Mesendoderm (in vitro differentiated cells): ENCODE measurements around the gene ELP5.

ENCODE experiments used
- DNase-seq: peaks from one replicate; pipeline ENCODE4 v3.0.0; 2013
- H2AK5ac ChIP-seq: 2 replicates; pipeline ENCODE4 v1.6.1; 2013; ENCODE audit warnings: low read length, inconsistent platforms
- H2BK120ac ChIP-seq: 2 replicates; pipeline ENCODE4 v1.6.1; 2013; ENCODE audit warnings: low read depth, mild to moderate bottlenecking, low read length, moderate library complexity, mixed read lengths
- H2BK15ac ChIP-seq: replicated peaks from 2 replicates; pipeline ENCODE4 v1.6.1; 2013; ENCODE audit warnings: low read depth, mild to moderate bottlenecking, moderate library complexity
- H2BK5ac ChIP-seq: 2 replicates; pipeline ENCODE4 v1.6.1; 2013; ENCODE audit warnings: low read length, inconsistent platforms
- H3K18ac ChIP-seq: 2 replicates; pipeline ENCODE4 v1.6.1; 2013; ENCODE audit warnings: mild to moderate bottlenecking, low read length, mixed read lengths
- H3K23ac ChIP-seq: one replicate; pipeline ENCODE4 v1.6.1; 2013; ENCODE audit warnings: low read length
- H3K27ac ChIP-seq: 2 replicates; pipeline ENCODE4 v1.5.1; 2013; ENCODE audit warnings: low read depth, mild to moderate bottlenecking, inconsistent platforms, low read length, moderate library complexity
- H3K27me3 ChIP-seq: 2 replicates; pipeline ENCODE4 v1.6.1; 2013; ENCODE audit warnings: low read length, control low read depth, mild to moderate bottlenecking, inconsistent platforms; ENCODE audit not compliant: insufficient read depth, poor library complexity
- H3K36me3 ChIP-seq: 2 replicates; pipeline ENCODE4 v1.6.1; 2013; ENCODE audit warnings: low read length, inconsistent platforms; ENCODE audit not compliant: control insufficient read depth, insufficient read depth
- H3K4ac ChIP-seq: one replicate; pipeline ENCODE4 v1.6.1; 2013; ENCODE audit warnings: low read depth, mild to moderate bottlenecking, low read length, moderate library complexity
- H3K4me1 ChIP-seq: 2 replicates; pipeline ENCODE4 v1.6.1; 2013; ENCODE audit warnings: low read depth, low read length, inconsistent platforms; ENCODE audit not compliant: control insufficient read depth
- H3K4me2 ChIP-seq: 2 replicates; pipeline ENCODE4 v1.6.1; 2013; ENCODE audit warnings: low read length
- H3K4me3 ChIP-seq: 2 replicates; pipeline ENCODE4 v1.5.1; 2013; ENCODE audit warnings: mild to moderate bottlenecking, low read length
- H3K56ac ChIP-seq: one replicate; pipeline ENCODE4 v1.6.1; 2013; ENCODE audit warnings: low read length
- H3K79me1 ChIP-seq: 2 replicates; pipeline ENCODE4 v1.6.1; 2013; ENCODE audit warnings: low read length, inconsistent platforms
- H3K79me2 ChIP-seq: 2 replicates; pipeline ENCODE4 v1.6.1; 2013; ENCODE audit warnings: mild to moderate bottlenecking, low read length; ENCODE audit not compliant: control insufficient read depth, insufficient read depth
- H3K9ac ChIP-seq: 2 replicates; pipeline ENCODE4 v1.6.1; 2013; ENCODE audit warnings: low read length, inconsistent platforms
- H4K5ac ChIP-seq: one replicate; pipeline ENCODE4 v1.6.1; 2013; ENCODE audit warnings: low read length
- H4K8ac ChIP-seq: one replicate; pipeline ENCODE4 v1.6.1; 2013; ENCODE audit warnings: low read depth, mild to moderate bottlenecking, control low read depth, low read length, moderate library complexity
- WGBS: extraction: QIAGEN DNeasy Blood & Tissue Kit; methylation state at CpG from one replicate; pipeline ENCODE4 v1.1.7; 2013; ENCODE audit warnings: low lambda C conversion rate, missing lambda C conversion rate; ENCODE audit not compliant: insufficient coverage; ENCODE audit errors: extremely low coverage; 5-methylcytosine and 5-hydroxymethylcytosine counted together

ELP5 gene

DNA sequence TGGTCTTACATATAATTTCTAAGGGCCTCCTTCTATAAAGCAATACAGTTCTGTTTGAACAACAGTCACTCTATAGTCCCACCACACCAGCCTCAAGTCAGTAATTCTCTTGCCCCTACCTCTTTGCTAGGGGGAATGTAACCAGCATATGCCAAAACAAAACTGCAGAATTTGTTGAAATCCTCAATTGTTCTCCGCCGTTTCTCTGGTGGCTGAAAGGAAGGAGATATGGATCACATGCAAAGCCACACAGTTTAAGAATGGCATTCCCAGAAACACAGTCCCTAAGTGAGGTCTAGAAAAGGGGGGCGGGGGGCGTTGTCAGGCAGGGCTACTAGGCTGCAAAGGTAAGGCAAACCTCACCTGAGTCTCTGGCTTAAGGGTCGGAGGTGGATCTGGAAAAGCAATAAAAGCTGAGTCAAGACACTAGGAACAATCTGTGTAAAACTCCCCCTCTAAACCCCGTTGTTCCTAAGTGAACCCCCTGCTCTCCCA is 14.7 kb upstream of the ELP5 start:
- Histone ChIP-seq H4K5ac (no peak overlapping the region), H2AK5ac (no peak overlapping the region), H3K36me3 (peaks cover 17% of the 10 kb centered on the region), H2BK120ac (no peak overlapping the region), H2BK15ac (no peak overlapping the region), H3K27me3 (no peaks in the 10 kb centered on the region), H3K4me2 (peak overlapping the region; percentile 77), H3K56ac (peak overlapping the region; percentile 80), H3K23ac (no peak overlapping the region), H3K79me1 (peaks cover 19% of the 10 kb centered on the region), H4K8ac (no peak overlapping the region), H3K4me3 (peak overlapping the region; percentile 49), H3K18ac (no peak overlapping the region), H2BK5ac (no peak overlapping the region), H3K27ac (peak overlapping the region; percentile 94), H3K4ac (no peak overlapping the region), H3K4me1 (peaks cover 12% of the 10 kb centered on the region), H3K79me2 (peaks cover 57% of the 10 kb centered on the region), H3K9ac (peak overlapping the region; percentile 83)
- no CpG with 5 or more reads among the region's 6 CpGs for WGBS
- no peak for DNase-seq

DNA sequence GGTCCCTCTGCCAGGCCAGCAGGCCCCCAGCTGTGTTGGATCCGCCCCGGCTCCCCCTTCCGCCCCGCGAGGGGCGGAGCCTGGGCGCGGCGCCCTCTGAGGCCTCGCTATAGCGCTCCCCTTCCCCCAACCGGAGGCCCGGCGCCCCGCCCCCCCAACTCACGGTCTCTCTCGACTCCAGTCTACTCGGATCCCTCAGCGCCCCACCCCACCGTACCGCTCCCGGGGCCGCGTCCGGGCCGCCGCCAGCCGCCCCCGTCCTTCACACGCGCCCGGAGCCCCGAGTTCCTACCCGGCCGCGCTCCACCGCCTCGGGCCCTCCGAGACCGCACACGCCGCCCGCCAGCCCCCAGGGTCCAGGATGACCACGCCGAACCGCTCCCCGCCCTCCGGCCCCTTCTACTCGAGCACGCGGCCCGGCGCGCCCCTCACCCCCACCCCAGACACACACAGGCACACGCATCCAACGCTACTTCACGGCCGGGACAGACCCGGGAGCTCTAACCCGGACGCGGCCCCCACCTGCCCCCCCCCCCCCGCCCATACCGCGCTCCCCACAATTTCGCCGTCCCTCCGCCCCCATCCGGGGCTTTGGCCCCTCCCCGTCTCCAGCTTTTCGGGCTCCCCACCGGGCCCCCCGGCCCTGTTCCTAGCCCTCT is 14.1 kb upstream of the ELP5 start:
- WGBS = no CpG with 5 or more reads among the region's 73 CpGs
- Histone ChIP-seq H2BK120ac (peak overlapping the region; percentile 73), H2AK5ac (no peak overlapping the region), H4K8ac (no peak overlapping the region), H3K23ac (peak overlapping the region; percentile 85), H3K27ac (peak overlapping the region; percentile 94), H3K9ac (peak overlapping the region; percentile 99), H3K79me1 (peaks cover 19% of the 10 kb centered on the region), H3K4me1 (peaks cover 9% of the 10 kb centered on the region), H3K79me2 (peaks cover 53% of the 10 kb centered on the region), H2BK15ac (no peak overlapping the region), H3K27me3 (no peaks in the 10 kb centered on the region), H4K5ac (no peak overlapping the region), H3K36me3 (peaks cover 17% of the 10 kb centered on the region), H3K4ac (peak overlapping the region; percentile 99), H3K18ac (peak overlapping the region; percentile 97), H3K4me3 (peak overlapping the region; percentile 99), H2BK5ac (no peak overlapping the region), H3K56ac (peak overlapping the region; percentile 98), H3K4me2 (peak overlapping the region; percentile 77)
- DNase-seq = peak; percentile 71

DNA sequence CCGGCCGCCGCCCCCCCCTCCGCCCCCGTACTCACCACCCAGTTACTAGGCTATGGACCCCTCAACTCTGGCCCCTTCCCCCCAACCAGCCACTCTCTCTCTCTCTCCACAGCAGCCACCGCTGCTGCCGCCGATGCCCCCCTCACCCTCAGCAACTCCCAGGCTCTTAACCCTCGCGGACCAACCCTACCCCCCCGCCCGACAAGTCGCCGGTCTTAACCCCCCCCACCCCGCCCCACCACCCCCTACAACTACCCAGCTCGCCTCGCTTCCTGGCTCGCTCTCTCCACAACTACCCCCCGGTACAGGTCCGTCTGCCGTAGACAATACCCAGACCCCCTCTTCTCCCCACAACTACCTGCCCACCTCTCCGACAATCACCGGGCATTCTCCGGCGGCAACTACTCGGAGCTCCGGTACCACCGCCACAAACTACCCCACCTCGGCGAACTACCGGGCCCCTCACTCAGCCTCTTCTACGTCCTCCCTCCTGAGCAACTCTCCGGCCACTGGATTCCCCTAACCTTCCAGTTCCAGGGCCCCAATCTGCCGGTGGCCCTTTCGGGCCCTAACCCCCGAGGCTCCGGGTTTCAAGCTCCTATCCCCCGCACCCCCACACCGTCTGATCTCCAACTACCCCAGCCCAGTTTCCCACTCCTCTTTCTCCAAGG is 13.5 kb upstream of the ELP5 start:
- H3K79me1 ChIP-seq = peaks cover 17% of the 10 kb centered on the region
- peaks cover 9% of the 10 kb centered on the region for H3K4me1 ChIP-seq
- peak overlapping the region; percentile 92 for H4K8ac ChIP-seq
- H4K5ac ChIP-seq = no peak overlapping the region
- peak overlapping the region; percentile 57 for H3K23ac ChIP-seq
- H3K36me3 ChIP-seq = peaks cover 17% of the 10 kb centered on the region
- H2BK120ac ChIP-seq = peak overlapping the region; percentile 73
- H2BK5ac ChIP-seq = peak overlapping the region; percentile 84
- H3K9ac ChIP-seq = peak overlapping the region; percentile 99
- H3K27ac ChIP-seq = peak overlapping the region; percentile 94
- no peak for DNase-seq
- peaks cover 48% of the 10 kb centered on the region for H3K79me2 ChIP-seq
- H3K4ac ChIP-seq = peak overlapping the region; percentile 99
- H2AK5ac ChIP-seq = peak overlapping the region; percentile 81
- WGBS = no CpG with 5 or more reads among the region's 39 CpGs
- peak overlapping the region; percentile 99 for H3K4me3 ChIP-seq
- peak overlapping the region; percentile 26 for H3K4me2 ChIP-seq
- H3K27me3 ChIP-seq = no peaks in the 10 kb centered on the region
- H3K56ac ChIP-seq = peak overlapping the region; percentile 98
- peak overlapping the region; percentile 97 for H3K18ac ChIP-seq
- no peak overlapping the region for H2BK15ac ChIP-seq

- H3K9ac ChIP-seq = peak within 1 kb of the TSS; percentile 99
- peaks cover 19% of the 10 kb centered on the region for H3K36me3 ChIP-seq
- peak within 1 kb of the TSS; percentile 57 for H3K23ac ChIP-seq
- peak within 1 kb of the TSS; percentile 99 for H3K4ac ChIP-seq
- H2BK15ac ChIP-seq = no peak within 1 kb of the TSS
- peak within 1 kb of the TSS; percentile 100 for H3K56ac ChIP-seq
- H2BK5ac ChIP-seq = peak within 1 kb of the TSS; percentile 84
- peaks cover 9% of the 10 kb centered on the region for H3K4me1 ChIP-seq
- H3K4me3 ChIP-seq = peak within 1 kb of the TSS; percentile 99
- H3K27me3 ChIP-seq = no peaks in the 10 kb centered on the region
- H3K79me2 ChIP-seq = peaks cover 45% of the 10 kb centered on the region
- H2AK5ac ChIP-seq = peak within 1 kb of the TSS; percentile 81
- no peak within 1 kb of the TSS for H4K5ac ChIP-seq
- peak within 1 kb of the TSS; percentile 97 for H3K18ac ChIP-seq
- H2BK120ac ChIP-seq = peak within 1 kb of the TSS; percentile 73
- WGBS = no CpG with 5 or more reads among the region's 72 CpGs
- peak within 1 kb of the TSS; percentile 68 for H3K4me2 ChIP-seq
- H4K8ac ChIP-seq = peak within 1 kb of the TSS; percentile 92
- H3K79me1 ChIP-seq = peaks cover 17% of the 10 kb centered on the region
- peak; percentile 100 for DNase-seq
- H3K27ac ChIP-seq = peak within 1 kb of the TSS; percentile 94
Observed at GRCh38 chr17:7239091-7240027, 12.7 kb upstream of the ELP5 start, which contains the start of gene PHF23. PHF23 (minus strand) TSS chr17:7239457; CDS start chr17:7239279, 178 bp downstream.

DNA sequence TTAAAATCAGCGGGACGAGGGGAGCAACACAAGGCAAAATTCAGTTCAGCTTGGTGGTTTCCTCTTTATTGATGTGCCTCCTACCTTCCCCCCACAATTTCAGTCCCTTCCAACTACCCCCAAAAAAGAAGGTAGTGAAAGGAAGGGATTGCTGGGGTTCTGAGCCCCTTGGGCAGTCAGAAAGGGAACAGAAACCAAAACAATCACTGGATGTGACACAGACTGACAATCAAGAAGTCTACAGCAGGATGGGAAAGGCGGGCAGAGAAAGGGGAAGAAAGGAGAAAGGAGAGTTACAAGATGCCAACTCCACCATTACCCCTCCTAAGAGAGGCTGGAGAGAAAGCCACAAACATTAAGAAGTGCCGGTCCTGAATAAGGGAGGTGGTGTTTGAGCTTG is 11.6 kb upstream of the ELP5 start:
- Histone ChIP-seq H2BK15ac (no peak overlapping the region), H3K4me2 (no peak overlapping the region), H2BK120ac (no peak overlapping the region), H2AK5ac (no peak overlapping the region), H3K79me2 (peaks cover 45% of the 10 kb centered on the region), H3K18ac (no peak overlapping the region), H3K4ac (no peak overlapping the region), H3K23ac (no peak overlapping the region), H3K56ac (peak overlapping the region; percentile 100), H3K4me3 (no peak overlapping the region), H3K79me1 (peaks cover 17% of the 10 kb centered on the region), H3K27me3 (no peaks in the 10 kb centered on the region), H3K4me1 (peaks cover 9% of the 10 kb centered on the region), H3K36me3 (peaks cover 16% of the 10 kb centered on the region), H3K27ac (no peak overlapping the region), H4K8ac (no peak overlapping the region), H4K5ac (no peak overlapping the region), H3K9ac (peak overlapping the region; percentile 100), H2BK5ac (no peak overlapping the region)
- no peak for DNase-seq
- no CpG with 5 or more reads among the region's 4 CpGs for WGBS
